Activated CD8-positive, alpha-beta T cell treated with anti-CD3 and anti-CD28 coated beads for 36 hours (primary cell): ENCODE data around the gene AUH. TPM values are rescaled to one million over a fixed set of nuclear protein-coding genes. Genes with fewer than 3 reads are reported as not detected.
A peak's percentile ranks its signal among the peaks of the same experiment; 100 is the strongest.

Source experiments
- ATAC-seq: fragments of 200-7000 bp; cut with Tn5 transposase; one replicate; pipeline ENCODE4 v1.10.0; 2021; ENCODE audit warnings: mild to moderate bottlenecking, moderate library complexity
- CTCF ChIA-PET: fragments of 350-600 bp; sonication (Branson Sonifier 250); formaldehyde crosslinking; loops from one replicate; lab custom pipeline; 2021; ENCODE audit warnings: antibody characterized with exemption; lab: Charles Lee
- POLR2A ChIA-PET: fragments of 350-600 bp; sonication (Branson Sonifier 250); formaldehyde crosslinking; loops from one replicate; lab custom pipeline; 2021; ENCODE audit warnings: antibody characterized with exemption; lab: Charles Lee
- DNase-seq: peaks from one replicate; pipeline ENCODE4 v3.0.0-alpha.2; 2020
- H3K27ac Mint-ChIP-seq: one replicate; pipeline ENCODE4 v1.8.0; 2021; ENCODE audit warnings: mild to moderate bottlenecking, mixed read lengths
- H3K27me3 Mint-ChIP-seq: one replicate; pipeline ENCODE4 v1.8.0; 2021; ENCODE audit warnings: mixed read lengths
- H3K36me3 Mint-ChIP-seq: one replicate; pipeline ENCODE4 v1.8.0; 2021; ENCODE audit warnings: low read depth, mixed read lengths
- H3K4me1 Mint-ChIP-seq: one replicate; pipeline ENCODE4 v1.8.0; 2021; ENCODE audit warnings: low read depth, mixed read lengths
- H3K4me3 Mint-ChIP-seq: one replicate; pipeline ENCODE4 v1.8.0; 2021; ENCODE audit warnings: mild to moderate bottlenecking, moderate library complexity, mixed read lengths
- H3K9me3 Mint-ChIP-seq: one replicate; pipeline ENCODE4 v1.8.0; 2021; ENCODE audit warnings: mixed read lengths
- intact Hi-C: fragments of 100-400 bp; cut with micrococcal nuclease; formaldehyde crosslinking; loops from one replicate; pipeline ENCODE4 v1.10.0; 2022
- total RNA-seq, 2 experiments: library from RNA; stranded (reverse); gene quantifications; one replicate each; pipeline ENCODE4 v1.2.3, GENCODE V29; 2021
- TF ChIP-seq, protein P1 (sequence below): fragments of 200-600 bp; IDR thresholded peaks from one replicate; pipeline ENCODE4 v1.8.0; 2022; ENCODE audit warnings: antibody characterized with exemption, mild to moderate bottlenecking

AUH gene
- total RNA-seq, 2 experiments from 2014 or later, result 30.8 to 31.1 TPM

DNA sequence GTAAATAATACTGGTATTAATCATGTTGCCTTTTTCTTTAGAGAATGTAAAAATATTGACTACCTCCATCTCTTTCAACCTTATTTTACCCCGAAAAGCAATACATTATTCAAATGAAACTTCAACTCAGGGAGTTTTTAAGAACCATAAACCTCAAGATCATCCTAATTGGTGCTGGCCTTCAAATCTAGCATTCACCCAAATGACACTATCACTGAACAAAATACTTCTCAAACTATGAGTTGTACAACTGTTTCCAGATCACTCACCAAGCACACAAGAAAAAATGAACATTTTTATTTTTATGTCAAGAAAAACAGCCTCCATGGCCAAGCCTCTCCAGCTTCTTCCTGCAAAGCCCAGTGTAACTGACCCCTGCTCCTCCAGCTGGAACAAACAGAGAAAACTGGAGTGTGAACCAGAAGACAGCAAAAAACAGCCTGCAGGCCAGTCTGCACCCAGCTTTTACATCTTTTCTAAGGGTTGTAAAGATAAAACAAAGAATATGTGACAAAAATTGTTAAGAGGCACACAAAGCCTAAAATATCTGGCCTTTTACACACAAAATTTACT is 21.2 kb downstream of the AUH start:
- CTCF ChIA-PET, result interaction anchor here (1.1 to 1.4 kb wide), 3 partner anchors 79 to 426 kb away, joined by 3 to 6 read pairs (median 3); no protein-coding TSS in a partner anchor
- ATAC-seq (no peak), DNase-seq (no peak)
- Mint-ChIP-seq H3K9me3 (peaks cover 2% of the 10 kb centered on the region), H3K4me3 (no peak overlapping the region), H3K27me3 (no peaks in the 10 kb centered on the region), H3K36me3 (peaks cover 69% of the 10 kb centered on the region), H3K4me1 (peaks cover 44% of the 10 kb centered on the region), H3K27ac (peak overlapping the region; percentile 62)
- POLR2A ChIA-PET, result interaction anchor here (1.8 to 2.2 kb wide), 2 partner anchors 18 to 21 kb away, joined by 8 to 10 read pairs; partner anchors contain the start of gene AUH
- intact Hi-C loops, result no loop called here
- TF ChIP-seq, protein P1, sequence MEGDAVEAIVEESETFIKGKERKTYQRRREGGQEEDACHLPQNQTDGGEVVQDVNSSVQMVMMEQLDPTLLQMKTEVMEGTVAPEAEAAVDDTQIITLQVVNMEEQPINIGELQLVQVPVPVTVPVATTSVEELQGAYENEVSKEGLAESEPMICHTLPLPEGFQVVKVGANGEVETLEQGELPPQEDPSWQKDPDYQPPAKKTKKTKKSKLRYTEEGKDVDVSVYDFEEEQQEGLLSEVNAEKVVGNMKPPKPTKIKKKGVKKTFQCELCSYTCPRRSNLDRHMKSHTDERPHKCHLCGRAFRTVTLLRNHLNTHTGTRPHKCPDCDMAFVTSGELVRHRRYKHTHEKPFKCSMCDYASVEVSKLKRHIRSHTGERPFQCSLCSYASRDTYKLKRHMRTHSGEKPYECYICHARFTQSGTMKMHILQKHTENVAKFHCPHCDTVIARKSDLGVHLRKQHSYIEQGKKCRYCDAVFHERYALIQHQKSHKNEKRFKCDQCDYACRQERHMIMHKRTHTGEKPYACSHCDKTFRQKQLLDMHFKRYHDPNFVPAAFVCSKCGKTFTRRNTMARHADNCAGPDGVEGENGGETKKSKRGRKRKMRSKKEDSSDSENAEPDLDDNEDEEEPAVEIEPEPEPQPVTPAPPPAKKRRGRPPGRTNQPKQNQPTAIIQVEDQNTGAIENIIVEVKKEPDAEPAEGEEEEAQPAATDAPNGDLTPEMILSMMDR, result no peak

DNA sequence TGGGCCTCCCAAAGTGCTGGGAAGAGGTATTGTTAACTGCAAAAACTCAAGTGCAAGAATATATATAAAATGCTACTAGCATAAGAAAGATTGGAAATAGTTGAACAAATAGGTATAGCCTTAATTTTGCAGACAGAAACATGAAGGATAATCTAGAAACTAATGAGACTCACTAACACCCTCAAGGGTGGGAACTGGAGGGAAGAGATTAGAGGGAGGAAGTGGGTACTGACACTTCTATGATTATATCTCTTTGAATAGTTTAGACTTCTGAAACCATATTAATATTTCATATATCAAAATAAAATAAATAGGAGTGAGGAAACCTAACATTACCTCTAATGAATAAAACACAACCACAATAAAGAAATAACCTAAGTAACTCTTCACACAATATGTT is 23.0 kb downstream of the AUH start:
- POLR2A ChIA-PET, result interaction anchor here (0.7 to 1.1 kb wide), 2 partner anchors 14 to 1953 kb away, joined by 3 read pairs; no protein-coding TSS in a partner anchor
- peaks cover 40% of the 10 kb centered on the region for H3K4me1 Mint-ChIP-seq
- intact Hi-C loops, result no loop called here
- H3K36me3 Mint-ChIP-seq, result peaks cover 58% of the 10 kb centered on the region
- TF ChIP-seq, protein P1, result no peak
- no peak overlapping the region for H3K27ac Mint-ChIP-seq
- CTCF ChIA-PET, result interaction anchor here (0.9 kb wide), 1 partner anchor 11 kb away, joined by 3 read pairs; no protein-coding TSS in a partner anchor
- DNase-seq (no peak), ATAC-seq (no peak)
- no peak overlapping the region for H3K4me3 Mint-ChIP-seq
- H3K9me3 Mint-ChIP-seq, result peaks cover 2% of the 10 kb centered on the region
- H3K27me3 Mint-ChIP-seq, result no peaks in the 10 kb centered on the region

DNA sequence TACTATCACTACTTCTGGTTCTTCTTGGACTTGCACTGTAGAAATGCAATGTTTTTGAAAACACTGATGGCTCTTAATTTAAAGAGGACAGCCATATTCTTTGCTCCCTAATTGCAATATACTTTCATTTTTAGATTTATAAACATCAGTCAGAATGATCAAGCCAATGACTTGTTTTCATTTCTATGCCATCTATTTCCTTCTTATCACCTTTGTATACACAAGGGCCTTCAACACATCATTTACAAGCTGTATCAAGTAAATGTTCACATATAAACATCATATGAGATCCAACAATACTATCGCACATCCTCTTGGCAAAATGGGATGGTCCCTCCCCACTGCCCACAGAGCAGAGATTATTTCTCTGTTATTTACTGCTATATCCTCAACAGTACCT is 24.9 kb downstream of the AUH start:
- ChIA-PET POLR2A (interaction anchor here (1.4 kb wide), 1 partner anchor 129 kb away, joined by 3 read pairs; no protein-coding TSS in a partner anchor), CTCF (interaction anchor here (1.0 to 1.4 kb wide), 2 partner anchors 9 to 51 kb away, joined by 3 to 4 read pairs; no protein-coding TSS in a partner anchor)
- TF ChIP-seq, protein P1, result no peak
- peaks cover 55% of the 10 kb centered on the region for H3K36me3 Mint-ChIP-seq
- H3K27me3 Mint-ChIP-seq, result no peaks in the 10 kb centered on the region
- DNase-seq, result no peak
- no peak overlapping the region for H3K4me3 Mint-ChIP-seq
- peaks cover 3% of the 10 kb centered on the region for H3K9me3 Mint-ChIP-seq
- intact Hi-C loops, result no loop called here
- no peak overlapping the region for H3K27ac Mint-ChIP-seq
- no peak for ATAC-seq
- H3K4me1 Mint-ChIP-seq, result peaks cover 32% of the 10 kb centered on the region

DNA sequence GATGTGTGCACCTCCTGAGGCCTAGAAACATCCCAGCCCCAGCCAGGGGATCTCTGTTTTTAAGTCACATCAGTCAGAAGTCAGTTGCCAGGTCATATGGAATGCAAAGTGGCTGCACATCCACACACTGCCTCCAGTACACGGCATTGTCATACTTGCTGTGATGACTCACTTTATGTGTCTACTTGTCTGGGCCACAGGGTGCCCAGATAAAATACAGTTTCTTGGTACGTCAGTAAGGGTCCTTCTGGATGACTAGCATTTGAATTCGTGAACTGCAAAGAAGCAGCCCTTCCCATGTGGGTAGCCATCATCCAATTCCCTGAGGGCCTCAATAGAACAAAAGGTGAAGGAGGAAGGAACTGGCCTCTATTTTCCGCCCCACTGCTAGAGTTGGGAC is 27.7 kb downstream of the AUH start:
- Mint-ChIP-seq H3K36me3 (peaks cover 44% of the 10 kb centered on the region), H3K4me1 (peaks cover 11% of the 10 kb centered on the region), H3K27ac (no peak overlapping the region), H3K9me3 (peaks cover 10% of the 10 kb centered on the region), H3K27me3 (no peaks in the 10 kb centered on the region), H3K4me3 (no peak overlapping the region)
- POLR2A ChIA-PET, result no interaction called here
- peak; percentile 64 for ATAC-seq
- CTCF ChIA-PET, result no interaction called here
- peak; percentile 21 for DNase-seq
- TF ChIP-seq, protein P1, result no peak
- intact Hi-C loops, result no loop called here

DNA sequence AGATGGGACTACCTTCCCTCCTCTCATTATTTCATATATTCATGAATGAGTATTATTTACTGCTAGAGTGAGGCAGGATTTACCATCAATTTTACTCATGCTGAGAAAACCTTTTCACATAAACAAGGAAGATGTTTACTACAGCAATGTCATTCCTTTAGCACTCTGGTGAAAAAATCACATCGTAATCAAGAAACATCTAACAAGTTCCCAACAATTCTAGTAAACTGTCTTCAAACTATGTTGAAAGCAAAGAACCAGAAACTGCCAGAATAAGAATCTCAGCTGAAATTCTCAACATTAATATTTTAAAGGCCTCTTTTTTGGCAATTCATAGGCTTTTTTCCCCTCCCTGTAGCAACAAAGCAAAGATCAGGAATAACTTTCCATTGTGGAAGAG is 28.2 kb downstream of the AUH start:
- intact Hi-C loops, result no loop called here
- ATAC-seq (no peak), DNase-seq (no peak)
- H3K36me3 Mint-ChIP-seq, result peaks cover 45% of the 10 kb centered on the region
- ChIA-PET CTCF (no interaction called here), POLR2A (no interaction called here)
- TF ChIP-seq, protein P1, result no peak
- peaks cover 10% of the 10 kb centered on the region for H3K4me1 Mint-ChIP-seq
- H3K27ac Mint-ChIP-seq, result no peak overlapping the region
- H3K27me3 Mint-ChIP-seq, result no peaks in the 10 kb centered on the region
- H3K9me3 Mint-ChIP-seq, result peaks cover 10% of the 10 kb centered on the region
- no peak overlapping the region for H3K4me3 Mint-ChIP-seq
